B cell (primary cell): Measurements from ENCODE around the gene ENO2. TPM values are rescaled to one million over a fixed set of nuclear protein-coding genes. Genes with fewer than 3 reads are reported as not detected.

Experiments used
- ATAC-seq: fragments of 200-7000 bp; cut with Tn5 transposase; one replicate; pipeline ENCODE4 v1.10.0; 2021; ENCODE audit warnings: low read depth, mild to moderate bottlenecking, moderate number of reproducible peaks, moderate library complexity
- CTCF ChIA-PET: fragments of 350-600 bp; sonication (Branson Sonifier 250); formaldehyde crosslinking; loops from one replicate; lab custom pipeline; 2021; ENCODE audit warnings: antibody characterized with exemption, inconsistent platforms; lab: Charles Lee
- POLR2A ChIA-PET: fragments of 350-600 bp; sonication (Branson Sonifier 250); formaldehyde crosslinking; loops from one replicate; lab custom pipeline; 2021; ENCODE audit warnings: antibody characterized with exemption; lab: Charles Lee
- DNase-seq: peaks from one replicate; pipeline ENCODE4 v3.0.0; 2013
- H2AFZ ChIP-seq: 2 replicates; pipeline ENCODE4 v1.6.1; 2012; ENCODE audit warnings: mild to moderate bottlenecking, low read depth, low read length; ENCODE audit not compliant: insufficient read depth, poor library complexity, severe bottlenecking
- H3K27ac ChIP-seq, 2 donors: 1 replicate in 1 of 2; 2 replicates in 1 of 2; pipeline ENCODE4 v1.5.1; 2012 to 2013; ENCODE audit warnings: low read length in 2 of 2, mild to moderate bottlenecking in 2 of 2, moderate library complexity in 1 of 2
- H3K27me3 ChIP-seq, 4 experiments: fragments of 200-600 bp in 1 of 4; sonication (generic) in 1 of 4; replicated peaks in 1 of 4; 1 replicate in 2 of 4; 2 replicates in 2 of 4; pipeline versions ENCODE4 v1.6.1 to v1.7.0; 2013 to 2016; ENCODE audit warnings: low read length in 3 of 4, mild to moderate bottlenecking in 2 of 4, mixed read lengths in 1 of 4, moderate library complexity in 1 of 4; ENCODE audit not compliant: insufficient read depth in 4 of 4, control insufficient read depth in 3 of 4; ENCODE audit errors: control extremely low read depth in 1 of 4
- H3K36me3 ChIP-seq, 2 experiments: replicated peaks in 1 of 2; 1 replicate in 1 of 2; 2 replicates in 1 of 2; pipeline versions ENCODE4 v1.6.1 to v1.7.1; 2013; ENCODE audit warnings: low read length in 1 of 2; ENCODE audit not compliant: insufficient read depth in 2 of 2, control insufficient read depth in 1 of 2; ENCODE audit errors: control extremely low read depth in 1 of 2, extremely low read depth in 1 of 2
- H3K4me1 ChIP-seq, 2 donors: fragments of 200-600 bp in 1 of 2; sonication (generic) in 1 of 2; 1 replicate in 1 of 2; 2 replicates in 1 of 2; pipeline versions ENCODE4 v1.5.1 to v1.6.1; 2013 to 2017; ENCODE audit warnings: low read length in 2 of 2; ENCODE audit not compliant: control insufficient read depth in 2 of 2, insufficient read depth in 2 of 2
- H3K4me2 ChIP-seq: replicated peaks from 2 replicates; pipeline ENCODE3; 2012; ENCODE audit warnings: mild to moderate bottlenecking, low read depth, low read length; ENCODE audit not compliant: poor library complexity, severe bottlenecking
- H3K4me3 ChIP-seq, 5 experiments: fragments of 200-600 bp in 1 of 5; sonication (generic) in 1 of 5; 1 replicate in 3 of 5; 2 replicates in 2 of 5; pipeline versions ENCODE4 v1.5.1 to v1.7.0; 2011 to 2016; ENCODE audit warnings: low read length in 4 of 5, mild to moderate bottlenecking in 4 of 5, low read depth in 2 of 5, control low read depth in 1 of 5, moderate library complexity in 1 of 5; ENCODE audit not compliant: insufficient read depth in 1 of 5; ENCODE audit errors: control extremely low read depth in 1 of 5, extremely low read depth in 1 of 5
- H3K79me2 ChIP-seq: fragments of 200-600 bp; sonication (generic); one replicate; pipeline ENCODE4 v1.6.0; 2016; ENCODE audit warnings: low read length; ENCODE audit not compliant: control insufficient read depth, insufficient read depth
- H3K9ac ChIP-seq: fragments of 200-600 bp; sonication (generic); 2 replicates; pipeline ENCODE4 v1.6.1; 2017; ENCODE audit warnings: mild to moderate bottlenecking, low read length, moderate library complexity
- H3K9me3 ChIP-seq, 3 donors: one replicate each; pipeline versions ENCODE4 v1.6.1 to v1.7.1; 2013; ENCODE audit warnings: low read length in 2 of 3; ENCODE audit not compliant: control insufficient read depth in 2 of 3, insufficient read depth in 1 of 3; ENCODE audit errors: control extremely low read depth in 1 of 3
- H4K20me1 ChIP-seq: 2 replicates; pipeline ENCODE4 v1.6.0; 2012; ENCODE audit warnings: mild to moderate bottlenecking, low read length; ENCODE audit not compliant: insufficient read depth, control insufficient read depth, poor library complexity, severe bottlenecking
- H3K27ac Mint-ChIP-seq: one replicate; pipeline ENCODE4 v1.8.0; 2021; ENCODE audit warnings: mixed read lengths
- H3K27me3 Mint-ChIP-seq: one replicate; pipeline ENCODE4 v1.8.0; 2021; ENCODE audit warnings: mixed read lengths
- H3K4me1 Mint-ChIP-seq: one replicate; pipeline ENCODE4 v1.8.0; 2021; ENCODE audit warnings: mixed read lengths
- H3K4me3 Mint-ChIP-seq: one replicate; pipeline ENCODE4 v1.8.0; 2021; ENCODE audit warnings: mixed read lengths
- H3K9me3 Mint-ChIP-seq: one replicate; pipeline ENCODE4 v1.8.0; 2022; ENCODE audit warnings: mixed read lengths; ENCODE audit not compliant: insufficient read depth
- CTCF ChIP-seq: fragments of 200-600 bp; IDR thresholded peaks from one replicate; pipeline ENCODE4 v1.8.0; 2022; ENCODE audit warnings: antibody characterized with exemption, mild to moderate bottlenecking
- EZH2 ChIP-seq: IDR thresholded peaks from 2 replicates; pipeline ENCODE4 v1.6.1; 2012; ENCODE audit warnings: borderline replicate concordance, low read depth, mild to moderate bottlenecking, moderate library complexity, low read length; ENCODE audit not compliant: insufficient read depth, poor library complexity, severe bottlenecking
- WGBS: methylation state at CpG from one replicate; pipeline ENCODE4 v1.1.5; 2013; ENCODE audit warnings: missing lambda C conversion rate; ENCODE audit not compliant: insufficient coverage; 5-methylcytosine and 5-hydroxymethylcytosine counted together
- intact Hi-C: fragments of 100-400 bp; cut with micrococcal nuclease; formaldehyde crosslinking; loops from one replicate; pipeline ENCODE4 v1.10.0; 2022
- polyA plus RNA-seq: library from polyadenylated mRNA; depleted of rRNA; stranded (reverse); fragments of >200 nt; gene quantifications from 2 replicates; pipeline ENCODE4 v1.2.3, GENCODE V29; 2012
- total RNA-seq, 2 donors: library from RNA; stranded (reverse); fragments of 120-200 nt in 1 of 2; gene quantifications; 1 replicate in 1 of 2; 2 replicates in 1 of 2; pipeline versions ENCODE4 v1.2.3 to v1.2.4, GENCODE V29; 2013 to 2022

ENO2 gene
- total and polyA plus RNA-seq, 2 donors (not counting 1 experiment from before 2014, with no cell fraction given): 42.5 to 55.3 TPM

GRCh38 chr12:6946920-6947374, 32.6 kb downstream of the ENO2 start:
- peak overlapping the region in 4 of 5 experiments; percentile 41 to 92 (median 64) for H3K4me3 ChIP-seq
- POLR2A ChIA-PET: interaction anchor here (0.6 to 18.5 kb wide), 5 partner anchors 9 to 339 kb away, joined by 3 to 662 read pairs (median 4); partner anchors contain the start of genes EMG1, MLF2, PHB2 and PTPN6
- H3K27ac Mint-ChIP-seq: peak overlapping the region; percentile 97

More at GRCh38 chr12:6946920-6947374, 32.6 kb downstream of the ENO2 start:
- H4K20me1 ChIP-seq: peaks cover 9% of the 10 kb centered on the region
- peaks cover 33% of the 10 kb centered on the region for H3K79me2 ChIP-seq
- no peaks in the 10 kb centered on the region for H3K27me3 Mint-ChIP-seq
- H3K36me3 ChIP-seq: peaks cover 0 to 9% of the 10 kb centered on the region in 2 experiments
- no peaks in the 10 kb centered on the region for H3K9me3 ChIP-seq
- H3K27ac ChIP-seq: peak overlapping the region; percentile 93 to 99
- peak overlapping the region; percentile 97 for H3K4me3 Mint-ChIP-seq
- peak overlapping the region; percentile 89 for H3K9ac ChIP-seq
- intact Hi-C loops: loop anchor here (1.0 to 10.0 kb wide), 2 partner anchors 7 to 312 kb away; partner anchors contain the start of gene LPAR5
- no peak for ATAC-seq
- no peaks in the 10 kb centered on the region for H3K27me3 ChIP-seq
- CTCF ChIA-PET: interaction anchor here (0.7 to 16.6 kb wide), 12 partner anchors 9 to 257 kb away, joined by 3 to 944 read pairs (median 5); partner anchors contain the start of genes LPCAT3, SPSB2 and ZNF384
- peak overlapping the region; percentile 3 for H2AFZ ChIP-seq
- 59% methylated on average over 4 of the region's 8 CpGs for WGBS
- TF ChIP-seq EZH2: no peak
- no peak for TF ChIP-seq CTCF
- DNase-seq: no peak
- no peaks in the 10 kb centered on the region for H3K9me3 Mint-ChIP-seq
- peak overlapping the region; percentile 99 for H3K4me2 ChIP-seq
- H3K4me1 ChIP-seq: peaks cover 70 to 88% of the 10 kb centered on the region in 2 donors
- H3K4me1 Mint-ChIP-seq: peaks cover 78% of the 10 kb centered on the region
